ENCODE measurements around the gene FAM107B.
A peak's percentile ranks its signal among the peaks of the same experiment; 100 is the strongest.

The FAM107B gene

GRCh38 chr10:14550471-14550981, 224.2 kb downstream of the FAM107B start:
- no peak for DNase-seq

DNA sequence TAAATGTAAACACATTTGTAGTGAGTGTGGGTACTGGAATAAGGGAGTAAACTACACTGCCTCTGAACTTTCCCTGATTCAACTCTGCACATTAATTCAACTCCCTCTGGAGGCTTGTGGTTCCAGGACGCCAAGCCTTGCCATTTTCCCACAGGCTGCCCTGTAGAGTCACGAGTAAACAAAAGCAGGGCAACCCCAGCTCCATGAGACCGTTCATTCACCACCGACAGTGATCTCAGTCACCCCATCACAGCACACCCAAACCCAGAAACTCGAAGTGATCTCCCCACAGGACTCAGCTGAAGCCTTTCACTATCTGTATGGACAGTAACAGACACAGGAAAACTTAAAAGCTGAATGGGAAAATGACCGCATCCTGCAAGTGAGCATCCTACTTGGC, 225.2 kb downstream of the FAM107B start:
- no peak for DNase-seq

GRCh38 chr10:14548970-14549369, 225.7 kb downstream of the FAM107B start:
- no peak for DNase-seq

- DNase-seq = no peak
These were observed 226.2 kb downstream of the FAM107B start for GRCh38 chr10:14548474-14548873.

GRCh38 chr10:14547816-14548215, 226.9 kb downstream of the FAM107B start:
- peak; percentile 35 to 43 for DNase-seq

DNA sequence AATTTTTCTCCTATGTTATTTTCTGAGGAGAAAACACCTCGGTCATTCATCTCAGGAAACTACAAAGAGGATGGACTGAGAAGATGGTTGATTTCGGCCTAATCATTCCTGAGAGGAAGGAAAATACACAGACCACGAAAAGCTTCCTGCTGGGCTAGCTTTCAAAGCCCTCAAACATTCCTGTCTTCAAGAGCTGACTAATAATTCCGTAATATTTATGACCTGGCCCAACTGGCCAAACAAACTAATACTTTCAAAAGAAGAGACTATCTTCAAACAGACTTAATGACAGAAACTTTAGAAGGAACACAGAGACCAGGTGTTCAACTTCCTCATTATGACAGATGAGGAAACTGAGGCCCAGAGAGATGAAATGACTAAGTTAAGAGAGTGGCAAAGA, 228.9 kb downstream of the FAM107B start:
- DNase-seq = no peak

GRCh38 chr10:14543904-14544210, 230.8 kb downstream of the FAM107B start:
- peak in 1 of 2 experiments; percentile 35 for DNase-seq

GRCh38 chr10:14543046-14543903, 231.4 kb downstream of the FAM107B start:
- DNase-seq = peak; percentile 93 to 94

DNA sequence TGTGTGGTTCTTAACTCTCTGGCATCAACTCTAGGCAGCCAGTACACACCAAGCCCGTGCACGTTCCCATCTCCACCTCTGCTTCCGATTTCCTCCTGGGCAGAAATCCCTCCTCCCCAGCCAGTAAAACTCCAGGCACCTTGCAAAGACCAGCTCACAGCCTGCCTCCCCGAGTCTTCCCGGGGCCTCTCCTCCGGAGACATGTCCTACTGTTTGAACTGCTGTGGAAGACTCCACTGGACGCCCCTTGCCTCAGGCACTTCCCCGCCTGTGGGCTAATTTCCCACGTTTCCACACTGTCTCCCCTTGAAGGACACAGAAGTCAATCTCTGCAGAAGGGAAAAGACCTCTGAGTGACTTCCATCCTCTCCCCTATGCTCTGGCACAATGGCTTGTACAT, 233.3 kb downstream of the FAM107B start:
- DNase-seq = no peak

GRCh38 chr10:14540611-14541010, 234.1 kb downstream of the FAM107B start:
- no peak for DNase-seq

DNA sequence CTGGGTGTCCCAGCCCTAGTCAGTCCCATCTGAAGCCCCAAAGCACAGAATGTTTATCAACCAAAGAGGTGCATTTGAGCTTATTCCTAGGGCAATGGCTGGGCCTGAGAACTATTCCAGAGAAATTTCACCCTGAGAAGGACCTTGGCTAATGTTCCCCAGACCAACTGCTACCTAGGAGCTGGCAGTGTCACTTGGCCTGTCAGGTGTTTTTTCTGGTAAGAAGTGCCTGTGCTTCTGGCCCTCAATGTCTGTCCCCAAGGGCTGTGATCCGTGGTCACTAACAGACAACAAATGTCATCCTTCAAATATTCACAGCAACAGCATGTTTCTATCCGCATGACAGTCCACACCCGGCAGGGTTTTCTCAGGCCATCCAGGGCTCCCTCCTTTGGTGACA, 234.6 kb downstream of the FAM107B start:
- DNase-seq = no peak

- no peak for DNase-seq
These were observed 235.5 kb downstream of the FAM107B start for GRCh38 chr10:14539176-14539575.

GRCh38 chr10:14536241-14537213, 238.2 kb downstream of the FAM107B start:
- DNase-seq = peak; percentile 18 to 50

DNA sequence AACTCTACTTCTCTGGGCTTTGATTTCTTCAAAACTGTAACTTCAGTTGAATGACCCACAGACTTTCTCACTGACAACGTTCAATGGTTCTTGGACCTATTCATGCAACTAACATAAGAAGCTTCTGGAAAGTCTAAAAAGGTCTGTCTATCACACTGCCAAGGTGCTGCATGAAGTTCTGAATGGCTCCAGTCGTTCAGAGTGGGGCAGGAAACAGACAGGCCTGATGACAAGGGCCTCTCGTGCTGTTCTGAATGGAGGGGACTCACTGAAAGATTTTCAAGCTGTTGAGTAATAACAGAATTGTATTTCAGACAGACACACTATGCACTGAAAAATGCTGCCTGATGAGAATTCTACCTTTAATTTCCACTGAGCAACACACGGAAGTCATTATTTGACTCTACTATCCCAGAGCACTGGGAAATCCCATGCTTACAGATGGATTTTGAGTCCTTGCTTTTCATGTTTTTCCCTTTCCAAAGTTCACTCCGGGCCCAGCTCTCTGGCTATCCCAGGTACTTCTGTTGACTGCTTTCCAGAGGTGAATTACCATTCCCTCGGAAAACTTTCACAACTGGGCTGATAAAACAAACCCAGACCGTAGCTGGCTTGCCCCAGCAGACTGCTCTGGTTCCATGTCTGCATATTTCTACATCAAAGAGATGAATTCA, 239.1 kb downstream of the FAM107B start:
- no peak for DNase-seq

DNA sequence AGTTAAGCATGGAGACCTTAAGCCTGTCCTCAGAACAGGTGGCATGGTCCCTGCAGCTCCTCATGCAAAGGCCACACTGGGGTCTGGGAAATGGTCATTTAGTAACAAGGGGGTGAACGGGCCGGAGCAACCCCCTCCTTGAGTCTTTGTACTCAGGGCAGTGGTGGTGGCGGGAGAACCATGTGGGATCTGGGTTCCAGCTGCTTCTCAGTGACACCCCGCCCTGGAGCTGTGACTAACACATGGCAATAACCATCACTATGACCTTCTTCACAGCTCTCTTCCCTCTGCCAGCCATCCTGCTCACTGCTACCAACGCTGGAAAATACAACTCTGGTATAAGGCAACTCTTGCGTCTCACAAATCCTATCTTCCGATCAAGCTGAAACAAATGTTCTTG, 240.5 kb downstream of the FAM107B start:
- DNase-seq = no peak

GRCh38 chr10:14533295-14533694, 241.4 kb downstream of the FAM107B start:
- DNase-seq = no peak

- DNase-seq = no peak
These were observed 242.0 kb downstream of the FAM107B start for GRCh38 chr10:14532473-14533251.

GRCh38 chr10:14531974-14532373, 242.7 kb downstream of the FAM107B start:
- no peak for DNase-seq

GRCh38 chr10:14530465-14530864, 244.2 kb downstream of the FAM107B start:
- no peak for DNase-seq

DNA sequence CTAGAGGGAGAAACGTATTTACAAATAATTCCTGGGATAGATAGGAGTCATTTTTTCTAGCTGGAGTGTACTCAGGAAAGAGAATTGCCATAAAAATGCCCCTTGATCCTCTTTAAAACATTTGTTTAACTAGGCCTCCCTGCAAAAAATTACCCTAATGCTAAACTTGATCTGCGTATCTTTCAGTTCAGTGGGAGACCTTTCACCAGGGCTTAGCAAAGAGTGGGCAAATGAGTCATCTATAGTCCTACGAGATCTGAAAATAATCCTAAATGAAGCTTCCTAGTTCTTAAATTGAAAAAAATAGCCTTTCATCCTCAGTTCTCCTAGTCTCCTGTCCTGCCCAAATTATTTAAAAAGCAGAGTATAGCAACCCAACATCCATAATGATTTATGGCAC, 245.3 kb downstream of the FAM107B start:
- DNase-seq = no peak

DNA sequence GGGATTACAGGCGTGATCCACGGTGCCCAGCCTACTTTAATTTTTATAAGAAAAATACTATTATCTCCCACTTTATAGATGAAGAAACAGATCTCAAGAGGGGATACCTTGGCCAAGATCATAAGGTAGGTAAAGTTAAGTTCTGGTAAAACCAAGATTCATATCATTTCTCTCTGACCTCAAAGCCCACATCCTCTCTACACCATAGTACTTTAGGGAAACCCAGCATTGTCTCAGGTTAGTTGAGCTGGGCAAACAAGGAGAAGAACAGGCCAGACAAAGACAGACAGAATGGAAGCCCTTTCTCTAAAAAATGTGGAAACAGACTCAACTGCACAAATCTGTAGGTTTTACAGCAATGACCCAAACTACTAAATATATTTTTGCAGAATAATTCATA, 246.2 kb downstream of the FAM107B start:
- DNase-seq = no peak

DNA sequence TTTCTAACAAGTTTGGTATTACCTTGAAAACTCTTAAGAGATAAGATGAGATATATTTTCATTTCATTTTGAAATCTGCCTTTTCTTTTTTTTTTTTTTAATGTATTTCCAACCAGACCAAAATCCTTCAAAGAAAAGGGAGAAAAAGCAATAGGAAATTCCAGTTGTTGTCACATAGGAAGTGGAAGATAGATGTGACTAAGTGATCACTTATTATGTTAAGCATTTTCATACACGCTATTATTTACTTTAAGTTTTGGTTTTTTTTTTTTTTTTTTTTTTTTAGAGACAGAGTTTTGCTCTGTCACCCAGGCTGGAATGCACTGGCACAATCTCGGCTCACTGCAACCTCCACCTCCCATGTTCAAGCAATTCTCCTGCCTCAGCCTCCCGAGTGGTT, 246.8 kb downstream of the FAM107B start:
- no peak for DNase-seq
